GM21360 (cell line): ENCODE data around the gene CEP72.
"Not testable (repeated sequence)": the region's sequence is repeated elsewhere in the genome, so short reads cannot be mapped to it uniquely, and the experiment has no call there.

Experiments
- ATAC-seq: cut with Tn5 transposase; IDR thresholded peaks from one replicate; pipeline ENCODE4 v1.9.1; 2021; ENCODE audit warnings: mild to moderate bottlenecking, moderate library complexity; ENCODE audit not compliant: unreplicated experiment

CEP72 gene

GRCh38 chr5:696753-697702 lies 84.9 kb downstream of the CEP72 start:
- not testable (repeated sequence) for ATAC-seq
